Posterior cingulate gyrus (tissue), 11 donors: ENCODE data around the gene KCNH5.

ENCODE experiments used
- DNase-seq, 10 donors: peaks; one replicate each; pipeline versions ENCODE4 v3.0.0 to v3.0.0-alpha.2; 2020 to 2021; ENCODE audit warnings: mixed read lengths in 3 of 10
- intact Hi-C: fragments of 100-400 bp; cut with DNase I; formaldehyde crosslinking; loops from one replicate; pipeline ENCODE4 v1.15.1; 2023

KCNH5 gene

DNA sequence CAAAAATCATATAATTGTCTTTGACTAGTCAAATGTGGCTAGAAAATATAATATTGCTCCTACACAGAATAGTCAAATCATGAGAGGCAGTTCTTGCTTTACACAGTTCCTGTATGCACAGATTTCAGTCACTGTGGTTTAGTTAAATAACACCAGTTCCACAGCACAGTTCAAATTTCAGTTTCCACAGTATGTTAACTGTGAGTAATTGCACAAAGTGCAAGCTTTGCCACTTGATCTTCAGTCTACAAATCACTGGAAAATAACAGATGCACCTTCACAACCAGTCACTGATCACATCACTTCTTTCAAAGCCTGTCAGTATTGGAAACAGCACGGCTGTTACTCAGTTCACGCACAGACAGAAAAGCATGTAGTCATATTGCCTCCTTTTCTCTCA, 38.7 kb downstream of the KCNH5 start:
- intact Hi-C loops: no loop called here
- DNase-seq: no peak

DNA sequence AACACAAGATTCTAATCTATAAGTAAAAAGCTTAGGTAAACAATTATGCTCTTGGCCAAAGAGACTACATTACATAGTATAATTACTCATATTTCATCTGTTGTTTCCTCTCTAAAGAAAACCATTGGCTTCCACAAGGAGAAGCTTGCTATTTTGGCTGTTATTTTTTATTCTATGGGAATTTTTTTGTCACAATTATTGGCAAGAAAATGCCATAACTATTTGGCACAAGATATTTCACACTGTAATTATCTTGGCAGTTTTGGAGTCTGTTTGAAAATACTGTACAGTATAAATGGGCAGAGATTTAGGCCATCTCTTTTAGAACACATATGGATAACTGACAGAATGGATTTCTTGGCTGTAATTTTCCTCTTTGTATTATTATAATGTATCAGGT, 51.2 kb downstream of the KCNH5 start:
- no peak for DNase-seq

GRCh38 chr14:62988967-62989366, 56.3 kb downstream of the KCNH5 start:
- intact Hi-C loops: no loop called here
- DNase-seq: no peak

More for the DNA sequence above, 51.2 kb downstream of the KCNH5 start:
- intact Hi-C loops: no loop called here

DNA sequence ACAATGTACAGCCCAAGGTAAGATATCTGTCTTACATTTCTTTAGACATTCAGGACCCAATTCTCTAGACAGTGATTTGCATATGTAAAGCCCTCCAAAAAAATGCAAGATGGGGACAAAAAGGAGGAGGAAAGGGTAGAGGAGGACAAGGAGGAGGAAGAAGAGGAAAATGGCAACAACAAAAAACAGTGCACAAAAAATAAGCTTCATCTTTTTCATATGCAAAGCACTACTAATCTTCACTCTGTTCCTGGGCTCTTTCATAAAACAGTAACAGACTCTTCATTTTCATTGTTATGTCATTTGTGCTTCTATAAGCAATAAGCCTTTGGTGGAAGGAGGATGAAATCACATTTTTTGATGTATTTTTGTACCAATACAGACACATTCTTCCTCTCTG, 61.4 kb downstream of the KCNH5 start:
- DNase-seq: no peak
- intact Hi-C loops: no loop called here

GRCh38 chr14:62980693-62981092, 64.6 kb downstream of the KCNH5 start:
- no peak for DNase-seq
- intact Hi-C loops: no loop called here

DNA sequence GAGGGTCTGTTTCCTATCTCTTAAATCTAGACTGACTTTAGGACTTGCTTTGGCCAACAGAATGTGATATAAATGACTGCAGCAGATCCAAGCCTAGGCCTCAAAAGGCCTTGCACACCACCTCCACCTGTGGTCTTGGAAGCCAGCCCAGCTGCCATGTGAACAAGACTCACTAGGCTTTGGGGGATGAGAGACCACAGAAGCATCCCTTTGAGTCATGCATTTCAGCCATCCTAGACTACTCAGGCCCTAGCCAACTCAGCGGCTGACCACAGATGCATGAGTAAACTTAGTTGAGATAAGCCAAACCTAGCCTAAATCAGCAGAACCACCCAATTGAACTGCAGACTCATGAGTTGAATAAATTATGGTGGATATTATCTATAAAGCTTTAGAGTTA, 87.7 kb downstream of the KCNH5 start:
- intact Hi-C loops: no loop called here
- DNase-seq: no peak

DNA sequence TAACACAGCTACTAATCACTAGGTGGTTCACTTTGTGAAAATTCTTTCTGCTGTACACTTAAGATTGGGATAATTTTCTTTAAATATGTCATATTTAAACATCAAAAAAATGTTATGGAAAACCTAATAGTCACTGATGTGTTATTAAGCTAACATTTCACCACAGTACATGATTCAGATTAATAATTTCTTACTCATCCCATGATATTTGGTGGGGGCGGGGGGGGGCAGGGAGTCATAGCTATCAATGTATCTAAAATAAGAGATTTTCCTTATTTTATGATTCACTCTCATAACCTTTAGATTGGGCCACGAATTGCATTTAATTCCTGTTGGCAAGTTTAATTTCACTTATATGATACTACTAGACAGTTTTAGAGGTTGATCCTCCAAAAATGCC, 88.8 kb downstream of the KCNH5 start:
- intact Hi-C loops: no loop called here
- no peak for DNase-seq

- no peak for DNase-seq
- intact Hi-C loops: no loop called here
These were observed 91.1 kb downstream of the KCNH5 start for GRCh38 chr14:62954165-62954564.

DNA sequence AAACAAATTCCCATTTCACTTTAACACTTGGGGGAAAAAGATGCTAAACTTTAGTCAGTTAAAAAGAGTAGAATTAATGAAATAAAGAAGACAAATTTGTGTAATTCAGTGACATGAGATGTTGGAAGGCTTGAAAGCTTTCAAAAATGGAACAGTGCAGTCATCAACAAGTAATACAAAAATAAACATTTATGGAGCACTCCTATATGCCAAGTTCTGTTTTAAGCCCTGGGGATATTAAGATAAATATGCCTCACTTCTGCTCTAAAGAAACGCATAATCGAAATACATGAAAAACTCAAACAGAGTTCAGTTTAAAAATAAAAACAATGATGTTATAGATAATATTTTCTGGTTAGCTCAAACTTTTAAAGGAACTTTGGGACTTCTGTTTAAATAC, 93.0 kb downstream of the KCNH5 start:
- intact Hi-C loops: no loop called here

GRCh38 chr14:62947301-62947700, 98.0 kb downstream of the KCNH5 start:
- no peak for DNase-seq
- intact Hi-C loops: no loop called here

More for the DNA sequence above, 93.0 kb downstream of the KCNH5 start:
- DNase-seq: no peak

DNA sequence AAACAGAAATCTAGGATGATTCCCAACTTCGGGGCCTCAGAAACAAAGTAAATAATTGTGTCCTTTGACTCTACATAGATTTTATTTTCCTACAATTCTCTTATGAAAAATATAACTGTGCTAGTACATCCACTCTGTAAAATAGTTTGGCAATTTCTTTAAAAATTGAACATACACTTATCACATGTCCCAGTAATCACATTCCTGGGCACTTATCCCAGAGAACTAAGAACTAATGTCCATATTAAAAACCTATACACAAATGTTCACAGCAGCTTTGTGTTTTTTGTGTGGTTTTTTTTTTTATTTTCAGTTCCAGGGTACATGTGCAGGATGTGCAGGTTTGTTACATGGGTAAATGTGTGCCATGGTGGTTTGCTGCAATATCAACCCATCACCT, 99.0 kb downstream of the KCNH5 start:
- intact Hi-C loops: no loop called here
- DNase-seq: no peak

DNA sequence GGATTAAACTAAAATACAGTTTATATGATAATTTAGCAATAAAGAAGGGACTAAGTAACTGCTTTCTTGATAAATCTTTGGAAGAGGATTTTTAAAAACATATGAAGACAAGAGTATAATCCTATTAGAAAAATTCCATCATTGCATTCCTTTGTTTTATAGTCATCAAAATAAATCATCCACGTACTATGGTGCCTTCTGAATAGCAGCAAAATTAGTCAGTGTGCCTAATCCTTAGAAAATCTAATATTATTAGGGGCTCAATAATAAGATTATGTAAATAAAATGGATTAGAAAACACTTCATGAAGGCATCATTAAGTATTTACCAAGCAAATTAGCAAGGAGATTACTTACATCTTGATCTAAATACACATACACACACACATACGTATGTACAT, 102.1 kb downstream of the KCNH5 start:
- intact Hi-C loops: no loop called here
- DNase-seq: no peak

DNA sequence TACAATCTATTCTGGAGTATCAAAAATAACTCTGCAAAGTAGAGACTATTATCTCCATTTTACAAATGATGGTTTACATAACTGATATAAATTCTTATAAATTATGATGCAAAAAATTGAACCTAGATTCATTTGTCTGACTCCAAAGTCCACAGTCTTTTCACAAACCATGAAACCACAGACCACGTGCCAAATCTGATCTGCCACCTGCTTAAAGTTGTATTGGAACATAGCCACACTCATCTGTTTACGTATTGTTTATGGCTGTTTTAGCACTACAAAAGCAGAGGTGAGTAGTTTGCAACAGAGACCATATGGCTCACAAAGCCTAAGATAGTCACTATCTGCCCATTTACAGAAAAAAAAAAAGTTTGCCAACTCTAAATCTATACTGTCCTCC, 105.3 kb downstream of the KCNH5 start:
- intact Hi-C loops: no loop called here

GRCh38 chr14:62938778-62939177, 106.5 kb downstream of the KCNH5 start:
- intact Hi-C loops: no loop called here

More for the DNA sequence above, 105.3 kb downstream of the KCNH5 start:
- DNase-seq: no peak

GRCh38 chr14:62934439-62934838, 110.8 kb downstream of the KCNH5 start:
- intact Hi-C loops: no loop called here
- no peak for DNase-seq

More at GRCh38 chr14:62938778-62939177, 106.5 kb downstream of the KCNH5 start:
- DNase-seq: no peak

GRCh38 chr14:62921466-62921865, 123.8 kb downstream of the KCNH5 start:
- intact Hi-C loops: no loop called here
- no peak for DNase-seq

DNA sequence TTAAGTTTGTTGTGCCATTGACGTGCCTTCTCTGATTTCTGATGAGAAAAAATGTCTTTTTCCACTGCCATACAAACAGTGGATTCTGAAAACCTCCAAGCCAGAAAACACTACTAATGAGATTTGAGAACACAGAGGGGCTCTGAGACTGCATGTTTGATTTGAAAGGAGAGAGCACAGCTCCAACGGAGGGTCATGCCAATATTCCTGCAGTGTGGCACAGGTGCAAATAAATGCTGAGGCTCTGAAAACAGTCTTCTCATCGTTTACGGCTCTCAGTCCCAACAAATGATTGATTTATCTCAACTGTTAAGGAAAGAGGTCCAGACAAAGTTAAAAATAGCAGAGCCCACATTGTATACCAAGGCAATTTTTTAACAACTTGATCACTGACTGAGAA, 128.7 kb downstream of the KCNH5 start:
- DNase-seq: no peak
- intact Hi-C loops: no loop called here

- DNase-seq: no peak
- intact Hi-C loops: no loop called here
These were observed 130.4 kb downstream of the KCNH5 start for GRCh38 chr14:62914873-62915272.

- DNase-seq: no peak
- intact Hi-C loops: no loop called here
These were observed 131.2 kb downstream of the KCNH5 start for GRCh38 chr14:62914025-62914424.

- intact Hi-C loops: no loop called here
- DNase-seq: no peak
These were observed 136.8 kb downstream of the KCNH5 start for GRCh38 chr14:62908506-62908905.

- DNase-seq: no peak
- intact Hi-C loops: no loop called here
These were observed 139.7 kb downstream of the KCNH5 start for GRCh38 chr14:62905566-62905965.

DNA sequence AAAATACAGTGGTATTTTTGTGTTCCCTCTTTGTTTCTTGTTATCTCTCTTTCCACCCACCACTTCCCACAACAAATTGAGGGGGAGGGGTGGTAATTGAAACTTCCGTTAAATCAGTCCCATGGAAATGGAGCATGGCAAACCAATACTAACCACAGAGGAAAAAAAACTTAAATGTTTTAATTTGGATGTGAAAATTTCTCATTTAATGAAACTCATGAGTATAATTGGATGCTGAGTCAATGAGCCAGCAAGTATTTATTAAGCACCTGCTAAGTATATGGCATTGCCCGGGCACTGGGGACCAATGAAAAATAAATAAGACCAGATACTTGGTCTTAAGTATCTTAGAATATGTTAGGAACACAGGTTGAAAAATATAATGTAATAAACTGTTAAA, 147.5 kb downstream of the KCNH5 start:
- DNase-seq: no peak

DNA sequence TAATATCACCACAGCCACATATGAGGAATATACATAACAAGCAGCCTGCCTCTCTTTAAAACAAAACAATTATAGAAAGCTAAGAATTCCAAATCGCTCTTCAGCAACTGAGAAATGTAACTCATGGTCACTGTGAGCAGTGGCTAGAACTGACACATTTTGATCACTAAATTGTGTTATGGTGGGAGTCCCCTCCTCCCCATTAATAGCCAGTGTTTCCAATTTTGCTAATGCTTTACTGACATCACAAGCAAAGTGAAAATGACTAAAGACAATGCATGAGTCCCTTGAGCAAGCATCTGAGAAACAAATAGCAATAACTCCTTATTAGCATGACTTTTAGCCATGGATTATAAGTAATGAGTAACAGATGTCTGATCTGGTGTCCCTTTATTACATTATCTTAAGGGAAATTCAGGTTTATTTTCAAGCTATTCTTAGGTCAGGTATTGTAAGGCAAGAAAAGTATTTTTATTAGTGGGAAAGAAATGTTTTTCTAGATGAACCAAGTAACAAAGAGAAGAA, 148.3 kb downstream of the KCNH5 start:
- DNase-seq: no peak
- intact Hi-C loops: no loop called here

More for the DNA sequence above, 147.5 kb downstream of the KCNH5 start:
- intact Hi-C loops: no loop called here
